ENCODE data around the gene PICK1.

DNA sequence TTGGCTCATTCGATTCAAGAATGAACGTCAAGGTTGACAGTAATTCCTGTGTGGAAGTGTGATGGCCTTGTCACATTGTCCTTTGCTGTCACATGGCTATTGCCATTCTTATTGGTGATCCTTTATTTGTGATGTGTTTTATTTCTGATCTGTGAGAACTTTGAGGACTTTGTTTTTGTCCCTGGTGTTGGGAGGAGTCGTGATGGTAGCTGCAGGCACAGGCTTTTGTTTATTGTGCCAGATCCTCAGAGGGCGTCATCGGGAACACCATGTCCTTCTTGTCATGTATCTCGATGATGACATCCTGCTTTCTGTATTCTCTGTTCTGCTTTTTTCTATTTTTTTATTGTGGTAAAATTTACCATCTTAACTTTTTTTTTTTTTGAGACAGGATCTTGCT is 5.6 kb downstream of the PICK1 start:
- TF ChIP-seq POLR2AphosphoS5 (IDR thresholded peaks at IDR 0.05; ENCODE audit: low read depth, low read length) (no peak), POLR2A (IDR thresholded peaks at IDR 0.05; ENCODE audit: low read depth, low read length) (no peak)

All from GM12892 (cell line).